Right atrium auricular region (tissue), 2 donors: ENCODE results near the gene FGF7. TPM values are rescaled to one million over a fixed set of nuclear protein-coding genes. Genes with fewer than 3 reads are reported as not detected.
"Not testable (repeated sequence)": the region's sequence is repeated elsewhere in the genome, so short reads cannot be mapped to it uniquely, and the experiment has no call there.

Source experiments
- DNase-seq: peaks from one replicate; pipeline ENCODE4 v3.0.0-alpha.2; 2019; ENCODE audit warnings: low spot score
- H3K27ac ChIP-seq, 2 donors: fragments of 200-600 bp; sonication (generic); 1 replicate in 1 of 2; 2 replicates in 1 of 2; pipeline ENCODE4 v1.5.1; 2016 to 2019
- H3K27me3 ChIP-seq, 2 donors: fragments of 200-600 bp; sonication (generic); one replicate each; pipeline versions ENCODE4 v1.5.1 to v1.6.0; 2017 to 2019
- H3K36me3 ChIP-seq: fragments of 200-600 bp; sonication (generic); one replicate; pipeline ENCODE4 v1.5.1; 2016
- H3K4me1 ChIP-seq, 2 donors: fragments of 200-600 bp; sonication (generic); one replicate each; pipeline versions ENCODE4 v1.5.1 to v1.6.0; 2017 to 2019
- H3K4me3 ChIP-seq, 2 donors: fragments of 200-600 bp; sonication (generic); 1 replicate in 1 of 2; 2 replicates in 1 of 2; pipeline ENCODE4 v1.5.1; 2017 to 2019; ENCODE audit warnings: mild to moderate bottlenecking in 1 of 2, moderate library complexity in 1 of 2
- H3K9me3 ChIP-seq, 2 donors: fragments of 200-600 bp; sonication (generic); one replicate each; pipeline ENCODE4 v1.5.1; 2019
- total RNA-seq, 2 donors: library from RNA; depleted of rRNA; stranded (reverse); fragments of >200 nt; gene quantifications; one replicate each; pipeline ENCODE4 v1.1.0, GENCODE V29; 2016
- TF ChIP-seq, protein P1 (sequence below), 2 donors: fragments of 200-600 bp; sonication (generic); IDR thresholded peaks; one replicate each; pipeline ENCODE4 v1.5.1; 2019; ENCODE audit warnings: antibody characterized with exemption in 2 of 2

Gene FGF7, protein sequence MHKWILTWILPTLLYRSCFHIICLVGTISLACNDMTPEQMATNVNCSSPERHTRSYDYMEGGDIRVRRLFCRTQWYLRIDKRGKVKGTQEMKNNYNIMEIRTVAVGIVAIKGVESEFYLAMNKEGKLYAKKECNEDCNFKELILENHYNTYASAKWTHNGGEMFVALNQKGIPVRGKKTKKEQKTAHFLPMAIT
- total RNA-seq, result 10 to 100 TPM; 27.2 to 28.5 TPM

DNA sequence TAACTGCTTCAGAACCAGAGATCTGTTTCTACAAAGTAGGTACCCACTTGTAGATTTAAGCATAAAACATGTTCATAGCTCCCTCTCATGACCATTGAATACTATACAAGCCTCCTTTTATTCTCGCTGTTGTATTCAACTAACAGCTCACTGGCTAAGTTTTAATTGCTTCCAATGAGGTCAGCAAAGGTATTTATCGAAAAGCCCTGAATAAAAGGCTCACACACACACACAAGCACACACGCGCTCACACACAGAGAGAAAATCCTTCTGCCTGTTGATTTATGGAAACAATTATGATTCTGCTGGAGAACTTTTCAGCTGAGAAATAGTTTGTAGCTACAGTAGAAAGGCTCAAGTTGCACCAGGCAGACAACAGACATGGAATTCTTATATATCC lies at the start of gene FGF7:
Gene FGF7, plus strand, starts transcription at position 222 of the 400 bp plus-strand sequence. CDS start 1,056 bp downstream, outside the sequence.
- DNase-seq, result no peak
- Histone ChIP-seq H3K27ac (peak within 1 kb of the TSS; percentile 44 to 86), H3K36me3 (no peaks in the 10 kb centered on the region)

DNA sequence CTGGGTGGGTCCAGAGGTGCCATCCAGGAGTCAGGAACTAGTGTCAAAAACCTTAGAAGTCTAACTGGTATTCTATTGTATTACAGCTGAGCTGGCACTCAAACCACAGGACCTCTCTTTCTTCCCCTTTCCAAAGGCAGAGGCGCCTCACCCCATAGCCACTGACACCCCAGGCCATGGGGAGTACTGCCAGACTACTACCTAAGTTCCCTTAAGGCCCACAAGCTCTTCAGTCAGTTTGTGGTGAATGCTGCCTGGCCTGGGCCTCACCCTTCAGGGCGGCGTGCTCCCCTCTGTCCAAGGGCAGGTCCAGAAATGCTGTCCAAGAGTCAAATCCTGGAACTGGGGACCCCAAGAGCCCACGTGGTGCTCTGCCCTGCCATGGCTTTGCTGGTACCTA lies 43.0 kb upstream of the FGF7 start:
- TF ChIP-seq, protein P1, sequence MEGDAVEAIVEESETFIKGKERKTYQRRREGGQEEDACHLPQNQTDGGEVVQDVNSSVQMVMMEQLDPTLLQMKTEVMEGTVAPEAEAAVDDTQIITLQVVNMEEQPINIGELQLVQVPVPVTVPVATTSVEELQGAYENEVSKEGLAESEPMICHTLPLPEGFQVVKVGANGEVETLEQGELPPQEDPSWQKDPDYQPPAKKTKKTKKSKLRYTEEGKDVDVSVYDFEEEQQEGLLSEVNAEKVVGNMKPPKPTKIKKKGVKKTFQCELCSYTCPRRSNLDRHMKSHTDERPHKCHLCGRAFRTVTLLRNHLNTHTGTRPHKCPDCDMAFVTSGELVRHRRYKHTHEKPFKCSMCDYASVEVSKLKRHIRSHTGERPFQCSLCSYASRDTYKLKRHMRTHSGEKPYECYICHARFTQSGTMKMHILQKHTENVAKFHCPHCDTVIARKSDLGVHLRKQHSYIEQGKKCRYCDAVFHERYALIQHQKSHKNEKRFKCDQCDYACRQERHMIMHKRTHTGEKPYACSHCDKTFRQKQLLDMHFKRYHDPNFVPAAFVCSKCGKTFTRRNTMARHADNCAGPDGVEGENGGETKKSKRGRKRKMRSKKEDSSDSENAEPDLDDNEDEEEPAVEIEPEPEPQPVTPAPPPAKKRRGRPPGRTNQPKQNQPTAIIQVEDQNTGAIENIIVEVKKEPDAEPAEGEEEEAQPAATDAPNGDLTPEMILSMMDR (IDR thresholded peaks at IDR 0.05), result no peak
- H3K36me3 ChIP-seq, result no peaks in the 10 kb centered on the region
- no peak for DNase-seq

More for the DNA sequence above, at the start of gene FGF7:
- H3K4me3 ChIP-seq, result peak within 1 kb of the TSS; percentile 40 to 44
- H3K9me3 ChIP-seq, result no peaks in the 10 kb centered on the region
- TF ChIP-seq, protein P1 (IDR thresholded peaks at IDR 0.05), result no peak
- H3K27me3 ChIP-seq, result no peaks in the 10 kb centered on the region
- peaks cover 0 to 5% of the 10 kb centered on the region in 2 donors for H3K4me1 ChIP-seq

DNA sequence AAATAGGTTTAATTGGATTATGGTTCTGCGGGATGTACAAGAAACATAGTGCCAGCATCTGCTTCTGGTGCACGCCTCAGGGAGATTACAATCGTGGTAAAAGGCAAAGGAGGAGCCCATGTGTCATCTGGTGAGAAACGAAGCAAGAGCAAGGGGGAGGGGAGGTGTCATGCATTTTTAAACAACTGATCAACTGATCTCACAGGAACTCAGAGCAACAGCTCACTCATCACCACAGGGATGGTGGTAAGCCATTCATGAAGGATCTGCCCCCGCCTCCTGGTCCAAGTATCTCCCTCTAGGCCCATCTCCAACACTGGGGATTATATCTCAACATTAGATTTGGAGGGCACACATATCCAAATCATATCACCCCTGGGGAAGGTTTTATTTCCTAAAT lies 42.1 kb upstream of the FGF7 start:
- Histone ChIP-seq H3K27ac (no peak overlapping the region), H3K4me3 (no peak overlapping the region), H3K4me1 (no peaks in the 10 kb centered on the region), H3K27me3 (no peaks in the 10 kb centered on the region), H3K36me3 (no peaks in the 10 kb centered on the region), H3K9me3 (no peaks in the 10 kb centered on the region)
- TF ChIP-seq, protein P1 (IDR thresholded peaks at IDR 0.05), result no peak
- DNase-seq, result no peak

More for the DNA sequence above, 43.0 kb upstream of the FGF7 start:
- no peak overlapping the region for H3K27ac ChIP-seq
- no peak overlapping the region for H3K4me3 ChIP-seq
- no peaks in the 10 kb centered on the region for H3K9me3 ChIP-seq
- no peaks in the 10 kb centered on the region for H3K27me3 ChIP-seq
- no peaks in the 10 kb centered on the region for H3K4me1 ChIP-seq

DNA sequence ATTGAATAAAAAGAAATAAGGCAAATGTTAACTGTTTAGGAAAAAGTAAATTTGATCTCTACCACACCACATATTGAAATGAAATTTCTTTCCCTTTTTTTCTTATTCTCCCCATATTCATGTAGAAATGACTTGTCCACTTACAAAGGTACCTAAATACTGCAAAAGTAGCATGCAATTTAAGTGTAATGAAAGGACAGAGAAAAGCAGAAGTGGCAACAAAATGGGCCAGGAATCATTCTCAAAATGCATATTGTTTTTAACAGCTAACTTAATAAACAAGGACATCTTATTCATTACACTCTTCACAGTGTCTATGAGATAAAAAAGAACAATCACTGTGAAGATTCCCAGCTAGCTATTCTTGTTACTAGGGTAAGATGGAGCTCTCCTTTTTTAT lies 40.6 kb upstream of the FGF7 start:
- no peaks in the 10 kb centered on the region for H3K36me3 ChIP-seq
- no peak overlapping the region for H3K4me3 ChIP-seq
- H3K27me3 ChIP-seq, result no peaks in the 10 kb centered on the region
- no peaks in the 10 kb centered on the region for H3K4me1 ChIP-seq
- no peak overlapping the region for H3K27ac ChIP-seq
- H3K9me3 ChIP-seq, result no peaks in the 10 kb centered on the region
- TF ChIP-seq, protein P1 (IDR thresholded peaks at IDR 0.05), result no peak
- DNase-seq, result no peak

DNA sequence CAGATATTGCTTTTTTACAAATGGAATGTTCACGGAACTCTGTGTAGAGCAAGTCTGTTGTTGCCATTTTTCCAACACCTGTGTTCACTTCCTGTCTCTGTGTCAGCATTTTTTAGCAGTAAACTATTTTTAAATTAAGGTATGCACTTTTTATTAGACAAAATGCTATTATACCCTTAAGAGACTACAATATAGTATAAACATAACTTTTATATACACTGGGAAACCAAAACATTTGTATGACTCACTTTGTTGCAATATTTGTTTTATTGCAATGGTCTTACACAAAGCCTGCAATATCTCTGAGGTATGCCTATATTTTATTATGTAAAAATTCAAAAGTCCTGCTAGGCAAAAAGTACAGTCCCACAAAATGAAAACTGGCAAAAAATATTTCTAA lies 39.8 kb upstream of the FGF7 start:
- TF ChIP-seq, protein P1 (IDR thresholded peaks at IDR 0.05), result no peak
- no peaks in the 10 kb centered on the region for H3K4me1 ChIP-seq
- H3K4me3 ChIP-seq, result no peak overlapping the region
- H3K27ac ChIP-seq, result no peak overlapping the region
- no peaks in the 10 kb centered on the region for H3K36me3 ChIP-seq
- H3K27me3 ChIP-seq, result no peaks in the 10 kb centered on the region
- DNase-seq, result no peak
- H3K9me3 ChIP-seq, result no peaks in the 10 kb centered on the region

DNA sequence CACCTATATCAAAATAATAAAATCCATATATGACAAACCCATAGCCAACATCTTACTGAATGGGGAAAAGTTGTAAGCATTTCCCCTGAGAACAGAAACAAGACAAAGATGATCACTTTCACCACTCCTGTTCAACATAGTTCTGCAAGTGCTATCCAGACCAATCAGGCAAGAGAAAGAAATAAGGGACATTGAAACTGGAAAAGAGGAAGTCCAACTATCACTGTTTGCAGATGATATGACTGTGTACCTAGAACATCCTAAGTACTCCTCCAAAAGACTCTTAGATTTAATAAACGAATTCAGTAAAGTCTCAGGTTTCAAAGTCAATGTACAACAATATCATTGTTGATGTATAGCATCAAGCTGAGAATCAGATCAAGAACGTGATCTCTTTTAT lies 35.6 kb upstream of the FGF7 start:
- no peak for DNase-seq
- Histone ChIP-seq H3K36me3 (no peaks in the 10 kb centered on the region), H3K4me3 (no peak overlapping the region), H3K27me3 (no peaks in the 10 kb centered on the region), H3K9me3 (no peaks in the 10 kb centered on the region), H3K4me1 (no peaks in the 10 kb centered on the region), H3K27ac (no peak overlapping the region)
- TF ChIP-seq, protein P1 (IDR thresholded peaks at IDR 0.05), result no peak

DNA sequence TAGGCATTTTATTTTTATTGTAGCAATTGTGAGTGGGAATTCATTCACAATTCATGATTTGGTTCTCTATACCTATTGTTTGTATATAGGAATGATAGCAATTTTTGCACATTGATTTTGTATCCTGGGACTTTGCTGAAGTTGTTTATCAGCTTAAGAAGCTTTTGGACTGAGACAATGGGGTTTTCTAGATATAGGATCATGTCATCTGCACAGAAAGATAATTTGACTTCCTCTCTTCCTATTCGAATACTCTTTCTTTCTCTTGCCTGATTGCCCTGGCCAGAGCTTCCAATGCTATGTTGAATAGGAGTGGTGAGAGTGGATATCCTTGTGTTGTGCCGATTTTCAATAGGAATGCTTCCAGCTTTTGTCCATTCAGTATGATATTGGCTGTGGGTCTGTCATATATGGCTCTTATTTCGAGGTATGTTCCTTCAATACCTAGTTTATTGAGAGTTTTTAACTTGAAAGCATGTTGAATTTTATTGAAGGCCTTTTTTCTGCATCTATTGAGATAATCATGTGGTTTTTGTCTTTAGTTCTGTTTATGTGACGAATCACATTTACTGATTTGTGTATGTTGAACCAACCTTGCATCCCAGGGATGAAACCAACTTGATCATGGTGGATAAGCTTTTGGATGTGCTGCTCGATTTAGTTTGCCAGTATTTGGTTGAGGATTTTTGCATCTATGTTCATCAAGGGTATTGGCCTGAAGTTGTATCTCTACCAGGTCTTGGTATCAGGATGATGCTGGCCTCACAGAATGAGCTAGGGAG lies 20.3 kb upstream of the FGF7 start:
- not testable (repeated sequence) for H3K27ac ChIP-seq, H3K4me1 ChIP-seq, H3K9me3 ChIP-seq, H3K27me3 ChIP-seq, DNase-seq, H3K4me3 ChIP-seq, H3K36me3 ChIP-seq
